ENCODE data around the gene MAP3K2.
A peak's percentile ranks its signal among the peaks of the same experiment; 100 is the strongest.
"Not testable (repeated sequence)": the region's sequence is repeated elsewhere in the genome, so short reads cannot be mapped to it uniquely, and the experiment has no call there.

The MAP3K2 gene

GRCh38 chr2:127358044-127358443 lies 29.7 kb downstream of the MAP3K2 start:
- no peak overlapping the region for H3K27ac ChIP-seq
- no peak for DNase-seq (ENCODE audit: low spot score)
- ChIA-PET CTCF (no interaction called here), POLR2A (ENCODE audit: low non-redundant PET) (no interaction called here)
- TF ChIP-seq, protein P1, sequence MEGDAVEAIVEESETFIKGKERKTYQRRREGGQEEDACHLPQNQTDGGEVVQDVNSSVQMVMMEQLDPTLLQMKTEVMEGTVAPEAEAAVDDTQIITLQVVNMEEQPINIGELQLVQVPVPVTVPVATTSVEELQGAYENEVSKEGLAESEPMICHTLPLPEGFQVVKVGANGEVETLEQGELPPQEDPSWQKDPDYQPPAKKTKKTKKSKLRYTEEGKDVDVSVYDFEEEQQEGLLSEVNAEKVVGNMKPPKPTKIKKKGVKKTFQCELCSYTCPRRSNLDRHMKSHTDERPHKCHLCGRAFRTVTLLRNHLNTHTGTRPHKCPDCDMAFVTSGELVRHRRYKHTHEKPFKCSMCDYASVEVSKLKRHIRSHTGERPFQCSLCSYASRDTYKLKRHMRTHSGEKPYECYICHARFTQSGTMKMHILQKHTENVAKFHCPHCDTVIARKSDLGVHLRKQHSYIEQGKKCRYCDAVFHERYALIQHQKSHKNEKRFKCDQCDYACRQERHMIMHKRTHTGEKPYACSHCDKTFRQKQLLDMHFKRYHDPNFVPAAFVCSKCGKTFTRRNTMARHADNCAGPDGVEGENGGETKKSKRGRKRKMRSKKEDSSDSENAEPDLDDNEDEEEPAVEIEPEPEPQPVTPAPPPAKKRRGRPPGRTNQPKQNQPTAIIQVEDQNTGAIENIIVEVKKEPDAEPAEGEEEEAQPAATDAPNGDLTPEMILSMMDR (conservative IDR thresholded peaks at IDR 0.05; ENCODE audit: low read depth) = no peak

DNA sequence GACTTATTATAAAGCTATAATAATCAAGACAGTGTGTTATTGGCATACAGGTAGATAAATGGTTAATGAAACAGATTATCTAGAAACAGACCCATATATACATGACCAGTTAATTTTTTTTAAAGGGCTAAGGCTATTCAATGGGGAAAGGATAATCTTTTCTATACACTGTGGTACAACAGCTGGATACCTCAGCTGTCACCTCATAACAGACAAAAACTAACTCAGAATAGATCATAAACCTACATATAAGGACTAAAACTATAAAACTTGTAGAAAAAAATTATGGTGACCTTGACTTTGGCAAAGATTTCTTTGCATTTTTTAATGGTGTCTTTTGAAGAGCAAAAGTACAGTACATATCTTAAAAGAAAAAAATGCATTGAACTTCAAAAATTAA lies 30.2 kb downstream of the MAP3K2 start:
- H3K27ac ChIP-seq = no peak overlapping the region
- TF ChIP-seq, protein P1 (conservative IDR thresholded peaks at IDR 0.05; ENCODE audit: low read depth) = no peak
- ChIA-PET CTCF (no interaction called here), POLR2A (ENCODE audit: low non-redundant PET) (no interaction called here)
- no peak for DNase-seq (ENCODE audit: low spot score)

DNA sequence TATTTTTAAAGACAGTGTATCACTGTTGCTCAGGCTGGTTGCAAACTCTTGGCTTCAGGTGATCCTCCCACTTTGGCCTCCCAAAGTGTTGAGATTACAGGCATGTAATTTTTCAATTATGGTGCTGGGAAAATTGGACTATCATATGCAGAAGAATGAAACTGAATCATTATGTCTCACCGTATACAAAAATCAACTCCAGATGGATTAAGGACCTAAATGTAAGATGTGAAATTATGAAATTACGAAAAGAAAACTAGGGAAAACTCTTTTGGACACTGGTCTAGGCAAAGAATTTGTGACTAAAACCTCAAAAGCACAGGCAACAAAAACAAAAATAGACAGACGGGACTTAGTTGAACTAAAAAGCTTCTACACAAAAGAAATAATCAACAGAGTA lies 31.2 kb downstream of the MAP3K2 start:
- H3K27ac ChIP-seq = no peak overlapping the region
- TF ChIP-seq, protein P1 (conservative IDR thresholded peaks at IDR 0.05; ENCODE audit: low read depth) = no peak
- ChIA-PET CTCF (interaction anchor here (0.6 to 0.9 kb wide), 2 partner anchors 107 to 122 kb away, joined by 3 to 4 read pairs; no protein-coding TSS in a partner anchor), POLR2A (ENCODE audit: low non-redundant PET) (no interaction called here)
- no peak for DNase-seq (ENCODE audit: low spot score)

DNA sequence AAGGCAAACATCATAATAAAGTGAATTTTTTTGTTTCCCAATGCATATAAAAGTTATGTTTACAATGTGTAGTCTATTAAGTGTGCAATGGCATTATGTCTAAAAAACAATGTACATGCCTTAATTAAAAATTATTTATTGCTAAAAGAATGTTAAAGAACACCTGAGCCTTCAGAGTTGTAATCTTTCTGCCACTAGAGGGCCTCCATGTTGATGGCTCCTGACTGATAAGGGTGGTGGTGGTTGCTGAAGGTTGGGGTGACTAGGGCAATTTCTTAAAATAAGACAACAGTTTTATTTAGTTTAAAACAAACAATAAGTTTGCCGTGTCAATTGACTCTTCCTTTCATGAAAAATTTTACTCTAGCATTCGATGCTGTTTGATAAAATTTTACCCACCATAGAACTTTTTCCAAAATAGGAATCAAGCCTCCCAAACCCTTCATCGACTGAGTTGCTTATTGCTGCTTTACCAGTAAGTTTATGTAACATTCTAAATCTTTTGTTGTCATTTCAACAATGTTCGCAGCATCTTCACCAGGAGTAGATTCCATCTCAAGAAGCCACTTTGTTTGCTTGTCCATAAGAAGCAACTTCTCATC lies 32.3 kb downstream of the MAP3K2 start:
- DNase-seq (ENCODE audit: low spot score) = peak; percentile 9
- CTCF ChIA-PET = interaction anchor here (0.9 kb wide), 1 partner anchor 123 kb away, joined by 4 read pairs; no protein-coding TSS in a partner anchor
- H3K27ac ChIP-seq = no peak overlapping the region
- POLR2A ChIA-PET (ENCODE audit: low non-redundant PET) = no interaction called here
- TF ChIP-seq, protein P1 (conservative IDR thresholded peaks at IDR 0.05; ENCODE audit: low read depth) = peak; percentile 73

DNA sequence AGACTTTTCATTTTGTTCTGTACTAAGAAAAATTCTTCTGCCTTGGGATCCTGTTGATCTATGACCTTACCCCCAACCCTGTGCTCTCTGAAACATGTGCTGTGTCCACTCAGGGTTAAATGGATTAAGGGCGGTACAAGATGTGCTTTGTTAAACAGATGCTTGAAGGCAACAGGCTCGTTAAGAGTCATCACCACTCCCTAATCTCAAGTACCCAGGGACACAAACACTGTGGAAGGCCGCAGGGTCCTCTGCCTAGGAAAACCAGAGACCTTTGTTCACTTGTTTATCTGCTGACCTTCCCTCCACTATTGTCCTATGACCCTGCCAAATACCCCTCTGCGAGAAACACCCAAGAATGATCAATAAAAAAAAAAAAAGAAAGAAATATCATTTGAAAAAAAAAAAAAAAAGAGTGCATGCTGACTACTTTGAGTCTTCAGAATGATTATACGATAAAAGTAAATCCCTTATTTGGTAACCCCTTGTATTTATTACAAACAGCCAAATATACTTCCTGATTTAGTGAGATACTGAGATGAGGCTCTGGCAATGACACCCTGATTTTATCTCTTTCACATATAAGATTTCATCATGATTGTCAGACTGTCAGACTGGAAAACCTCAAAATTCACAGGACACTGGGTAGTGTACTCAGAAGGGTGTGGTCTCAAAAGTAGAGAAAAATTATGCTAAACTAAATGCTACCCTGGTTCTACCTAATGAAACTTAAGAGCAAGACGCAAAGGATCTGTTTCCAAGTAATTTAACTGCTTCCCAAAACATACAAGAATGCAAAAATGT lies 33.7 kb downstream of the MAP3K2 start:
- H3K27ac ChIP-seq; DNase-seq (ENCODE audit: low spot score); POLR2A ChIA-PET (ENCODE audit: low non-redundant PET): not testable (repeated sequence)
- CTCF ChIA-PET = interaction anchor here (0.6 kb wide), 1 partner anchor 12 kb away, joined by 6 read pairs; no protein-coding TSS in a partner anchor

DNA sequence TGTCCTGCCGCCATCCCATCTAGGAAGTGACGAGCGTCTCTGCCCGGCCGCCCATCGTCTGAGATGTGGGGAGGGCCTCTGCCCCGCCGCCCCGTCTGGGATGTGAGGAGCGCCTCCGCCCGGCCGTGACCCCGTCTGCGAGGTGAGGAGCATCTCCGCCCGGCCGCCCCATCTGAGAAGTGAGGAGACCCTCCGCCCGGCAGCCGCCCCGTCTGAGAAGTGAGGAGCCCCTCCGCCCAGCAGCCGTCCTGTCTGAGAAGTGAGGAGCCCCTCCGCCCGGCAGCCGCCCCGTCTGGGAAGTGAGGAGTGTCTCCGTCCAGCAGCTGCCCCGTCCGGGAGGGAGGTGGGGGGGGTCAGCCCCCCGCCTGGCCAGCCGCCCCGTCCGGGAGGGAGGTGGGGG lies 34.6 kb downstream of the MAP3K2 start:
- CTCF ChIA-PET = not testable (repeated sequence)

DNA sequence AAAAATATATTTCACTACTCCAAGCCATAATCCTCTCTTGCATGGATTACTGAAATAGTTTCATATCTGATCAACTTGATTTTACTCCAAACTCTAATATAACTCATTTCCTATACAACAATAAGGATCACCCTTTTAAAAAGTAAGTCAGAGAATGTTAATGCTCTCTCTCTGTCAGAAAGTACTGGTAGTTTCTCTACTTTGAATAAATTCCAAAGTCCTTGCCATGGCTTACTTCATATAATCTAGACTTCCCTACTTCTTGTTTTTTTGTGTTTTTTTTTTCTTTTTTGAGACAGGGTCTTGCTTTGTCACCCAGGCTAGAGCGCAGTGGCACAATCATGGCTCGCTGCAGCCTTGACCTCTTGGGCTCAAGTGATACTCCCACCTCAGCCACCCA lies 36.2 kb downstream of the MAP3K2 start:
- TF ChIP-seq, protein P1 (conservative IDR thresholded peaks at IDR 0.05; ENCODE audit: low read depth) = no peak
- no peak overlapping the region for H3K27ac ChIP-seq
- ChIA-PET POLR2A (ENCODE audit: low non-redundant PET) (no interaction called here), CTCF (no interaction called here)
- DNase-seq (ENCODE audit: low spot score) = no peak

More for the DNA sequence above, 34.6 kb downstream of the MAP3K2 start:
- H3K27ac ChIP-seq; POLR2A ChIA-PET (ENCODE audit: low non-redundant PET); DNase-seq (ENCODE audit: low spot score): not testable (repeated sequence)
